ENCODE results near the gene SYCP1. TPM values are rescaled to one million over a fixed set of nuclear protein-coding genes. Genes with fewer than 3 reads are reported as not detected.
"Not testable (repeated sequence)": the region's sequence is repeated elsewhere in the genome, so short reads cannot be mapped to it uniquely, and the experiment has no call there.

SYCP1 gene, protein sequence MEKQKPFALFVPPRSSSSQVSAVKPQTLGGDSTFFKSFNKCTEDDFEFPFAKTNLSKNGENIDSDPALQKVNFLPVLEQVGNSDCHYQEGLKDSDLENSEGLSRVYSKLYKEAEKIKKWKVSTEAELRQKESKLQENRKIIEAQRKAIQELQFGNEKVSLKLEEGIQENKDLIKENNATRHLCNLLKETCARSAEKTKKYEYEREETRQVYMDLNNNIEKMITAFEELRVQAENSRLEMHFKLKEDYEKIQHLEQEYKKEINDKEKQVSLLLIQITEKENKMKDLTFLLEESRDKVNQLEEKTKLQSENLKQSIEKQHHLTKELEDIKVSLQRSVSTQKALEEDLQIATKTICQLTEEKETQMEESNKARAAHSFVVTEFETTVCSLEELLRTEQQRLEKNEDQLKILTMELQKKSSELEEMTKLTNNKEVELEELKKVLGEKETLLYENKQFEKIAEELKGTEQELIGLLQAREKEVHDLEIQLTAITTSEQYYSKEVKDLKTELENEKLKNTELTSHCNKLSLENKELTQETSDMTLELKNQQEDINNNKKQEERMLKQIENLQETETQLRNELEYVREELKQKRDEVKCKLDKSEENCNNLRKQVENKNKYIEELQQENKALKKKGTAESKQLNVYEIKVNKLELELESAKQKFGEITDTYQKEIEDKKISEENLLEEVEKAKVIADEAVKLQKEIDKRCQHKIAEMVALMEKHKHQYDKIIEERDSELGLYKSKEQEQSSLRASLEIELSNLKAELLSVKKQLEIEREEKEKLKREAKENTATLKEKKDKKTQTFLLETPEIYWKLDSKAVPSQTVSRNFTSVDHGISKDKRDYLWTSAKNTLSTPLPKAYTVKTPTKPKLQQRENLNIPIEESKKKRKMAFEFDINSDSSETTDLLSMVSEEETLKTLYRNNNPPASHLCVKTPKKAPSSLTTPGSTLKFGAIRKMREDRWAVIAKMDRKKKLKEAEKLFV
- total RNA-seq (not detected), polyA plus RNA-seq (not detected)

DNA sequence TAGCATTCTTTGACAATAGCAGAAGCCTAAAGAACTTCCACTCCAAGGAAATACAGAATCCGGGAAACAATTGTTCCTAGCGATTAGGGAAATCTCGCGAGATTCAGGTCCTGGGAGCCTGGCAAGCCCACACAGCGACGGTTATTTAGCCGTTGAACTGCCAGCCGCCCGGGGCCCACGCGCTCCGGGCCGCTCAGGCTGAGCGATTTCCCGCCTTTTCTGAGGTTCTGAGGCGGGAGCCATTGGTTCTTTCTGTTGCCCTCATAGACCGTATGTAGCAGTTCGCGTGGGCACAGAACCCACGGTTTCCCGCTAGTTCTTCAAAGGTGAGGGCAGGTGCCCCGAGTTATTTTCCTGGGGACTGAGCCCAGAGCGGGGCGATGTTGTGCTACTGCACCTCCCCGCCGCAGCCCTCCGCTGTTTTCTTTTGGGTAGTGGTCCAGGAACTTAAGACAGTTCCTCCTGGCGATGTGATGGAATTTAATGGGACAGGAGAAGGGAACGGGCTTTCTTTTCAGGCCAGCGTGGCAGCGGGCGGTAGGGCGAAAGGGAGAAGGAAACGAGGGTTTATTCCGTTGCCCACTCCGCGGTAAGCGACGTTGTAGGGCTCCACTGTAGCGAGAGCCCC lies at the start of gene SYCP1:
Gene SYCP1 (plus strand): TSS at position 171 of the 628 bp plus-strand sequence. CDS start 602 bp downstream, outside the sequence.
- peaks cover 0 to 9% (median 1%) of the 10 kb centered on the region in 7 donors for H3K9me3 Mint-ChIP-seq
- Histone ChIP-seq H3K36me3 (ENCODE audit: control insufficient read depth, insufficient read depth, low read length) (no peaks in the 10 kb centered on the region), H3K4me1 (ENCODE audit: control insufficient read depth, insufficient read depth, low read length, poor library complexity, severe bottlenecking) (peaks cover 5% of the 10 kb centered on the region), H3K27me3 (ENCODE audit: control insufficient read depth, insufficient read depth, low read length) (peaks cover 13% of the 10 kb centered on the region), H3K27ac (ENCODE audit: insufficient read depth, low read length, poor library complexity, severe bottlenecking) (no peak within 1 kb of the TSS), H3K4me3 (ENCODE audit: low read depth, low read length) (no peak within 1 kb of the TSS), H3K9me3 (ENCODE audit: control insufficient read depth in 2 of 2, low read length in 2 of 2) (no peaks in the 10 kb centered on the region)
- DNase-seq = no peak
- no peaks in the 10 kb centered on the region for H3K36me3 Mint-ChIP-seq
- H3K27ac Mint-ChIP-seq = no peak within 1 kb of the TSS
- H3K4me3 Mint-ChIP-seq = peak within 1 kb of the TSS in 3 of 4 donors; percentile 17 to 72 (median 68)
- H3K27me3 Mint-ChIP-seq = peaks cover 51% of the 10 kb centered on the region
- ATAC-seq (ENCODE audit: low read depth in 2 of 2) = no peak
- H3K4me1 Mint-ChIP-seq = peaks cover 0 to 10% (median 4%) of the 10 kb centered on the region in 4 donors

DNA sequence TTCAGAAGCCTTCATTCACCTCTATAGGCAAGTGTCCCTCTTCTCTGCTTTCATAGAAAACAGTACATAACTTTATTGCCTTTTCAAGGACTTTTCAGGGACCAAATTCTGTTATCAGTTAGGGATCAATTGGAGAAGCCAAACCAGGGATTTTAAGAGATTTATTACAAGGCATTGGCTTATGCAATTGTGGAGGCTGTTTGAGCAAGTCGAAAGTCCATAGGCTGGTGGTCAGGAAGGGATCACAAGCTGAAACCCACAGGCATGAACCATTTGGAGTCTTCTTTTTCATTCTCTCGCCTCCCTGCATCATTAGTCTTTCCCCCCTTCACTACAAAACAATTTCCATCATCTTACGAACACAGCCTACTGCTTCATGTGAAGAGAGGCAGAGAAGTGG lies 34.8 kb upstream of the SYCP1 start:
- Mint-ChIP-seq H3K27me3 (peaks cover 29% of the 10 kb centered on the region), H3K4me1 (no peaks in the 10 kb centered on the region), H3K9me3 (peaks cover 0 to 25% (median 8%) of the 10 kb centered on the region in 7 donors), H3K36me3 (no peaks in the 10 kb centered on the region), H3K4me3 (no peak overlapping the region), H3K27ac (no peak overlapping the region)
- Histone ChIP-seq H3K36me3 (ENCODE audit: control insufficient read depth, insufficient read depth, low read length) (no peaks in the 10 kb centered on the region), H3K27ac (ENCODE audit: insufficient read depth, low read length, poor library complexity, severe bottlenecking) (no peak overlapping the region), H3K27me3 (ENCODE audit: control insufficient read depth, insufficient read depth, low read length) (peaks cover 13% of the 10 kb centered on the region), H3K9me3 (ENCODE audit: control insufficient read depth in 2 of 2, low read length in 2 of 2) (peaks cover 7 to 9% of the 10 kb centered on the region in 2 experiments), H3K4me1 (ENCODE audit: control insufficient read depth, insufficient read depth, low read length, poor library complexity, severe bottlenecking) (no peaks in the 10 kb centered on the region), H3K4me3 (ENCODE audit: low read depth, low read length) (no peak overlapping the region)
- DNase-seq (no peak), ATAC-seq (ENCODE audit: low read depth in 2 of 2) (no peak)

DNA sequence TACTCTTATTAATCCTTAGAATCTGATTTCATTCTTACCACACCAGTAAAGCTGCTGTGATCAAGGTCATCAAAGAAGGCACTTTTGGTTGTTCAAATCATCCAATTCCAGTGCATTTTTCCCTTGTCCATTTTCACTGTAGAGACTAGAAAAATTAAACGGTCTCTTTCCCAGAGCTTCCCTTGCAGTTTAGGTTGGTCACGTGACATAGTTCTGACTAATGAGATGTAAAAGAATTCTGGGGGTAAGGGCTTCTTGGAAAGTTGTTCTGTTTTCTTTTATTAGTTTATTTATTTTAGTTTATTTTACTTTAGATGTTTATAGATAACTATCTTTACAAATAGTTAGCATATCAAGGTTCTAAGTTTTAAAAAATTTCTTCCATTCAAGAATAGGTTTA lies 34.3 kb upstream of the SYCP1 start:
- H3K9me3 ChIP-seq (ENCODE audit: control insufficient read depth in 2 of 2, low read length in 2 of 2) = peaks cover 7 to 9% of the 10 kb centered on the region in 2 experiments
- H3K27ac ChIP-seq (ENCODE audit: insufficient read depth, low read length, poor library complexity, severe bottlenecking) = no peak overlapping the region
- H3K27me3 ChIP-seq (ENCODE audit: control insufficient read depth, insufficient read depth, low read length) = peaks cover 12% of the 10 kb centered on the region
- Mint-ChIP-seq H3K4me3 (no peak overlapping the region), H3K27ac (no peak overlapping the region), H3K36me3 (no peaks in the 10 kb centered on the region), H3K9me3 (peaks cover under 1 to 29% (median 11%) of the 10 kb centered on the region in 7 donors), H3K4me1 (no peaks in the 10 kb centered on the region), H3K27me3 (peaks cover 24% of the 10 kb centered on the region)
- no peak overlapping the region for H3K4me3 ChIP-seq (ENCODE audit: low read depth, low read length)
- ATAC-seq (ENCODE audit: low read depth in 2 of 2) (no peak), DNase-seq (no peak)
- H3K36me3 ChIP-seq (ENCODE audit: control insufficient read depth, insufficient read depth, low read length) = no peaks in the 10 kb centered on the region
- no peaks in the 10 kb centered on the region for H3K4me1 ChIP-seq (ENCODE audit: control insufficient read depth, insufficient read depth, low read length, poor library complexity, severe bottlenecking)

DNA sequence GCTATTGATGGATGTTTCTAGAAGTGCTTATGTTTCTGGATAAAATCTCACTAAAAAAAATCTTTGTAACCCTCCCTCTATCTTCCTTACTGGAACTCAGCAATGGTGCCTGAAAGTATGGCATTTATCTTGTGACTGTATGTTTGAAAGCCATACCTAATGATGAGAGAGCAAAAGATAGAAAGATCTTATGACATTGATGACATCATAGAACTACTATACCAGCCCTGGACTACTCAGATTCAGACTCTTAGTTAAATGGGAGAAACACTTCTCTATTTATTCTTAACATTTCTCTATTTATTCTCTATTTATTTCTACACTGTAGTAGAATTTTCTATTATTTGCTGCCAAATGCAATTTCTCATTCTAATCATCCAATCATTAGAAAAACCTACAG lies 32.7 kb upstream of the SYCP1 start:
- H3K27ac Mint-ChIP-seq = no peak overlapping the region
- DNase-seq (no peak), ATAC-seq (ENCODE audit: low read depth in 2 of 2) (no peak)
- H3K36me3 Mint-ChIP-seq = no peaks in the 10 kb centered on the region
- peaks cover 14% of the 10 kb centered on the region for H3K27me3 Mint-ChIP-seq
- no peak overlapping the region for H3K4me3 ChIP-seq (ENCODE audit: low read depth, low read length)
- no peak overlapping the region for H3K27ac ChIP-seq (ENCODE audit: insufficient read depth, low read length, poor library complexity, severe bottlenecking)
- H3K27me3 ChIP-seq (ENCODE audit: control insufficient read depth, insufficient read depth, low read length) = peaks cover 10% of the 10 kb centered on the region
- no peaks in the 10 kb centered on the region for H3K4me1 Mint-ChIP-seq
- H3K4me1 ChIP-seq (ENCODE audit: control insufficient read depth, insufficient read depth, low read length, poor library complexity, severe bottlenecking) = no peaks in the 10 kb centered on the region
- no peaks in the 10 kb centered on the region for H3K36me3 ChIP-seq (ENCODE audit: control insufficient read depth, insufficient read depth, low read length)
- H3K4me3 Mint-ChIP-seq = no peak overlapping the region
- H3K9me3 ChIP-seq (ENCODE audit: control insufficient read depth in 2 of 2, low read length in 2 of 2) = peaks cover 7 to 9% of the 10 kb centered on the region in 2 experiments
- H3K9me3 Mint-ChIP-seq = peaks cover 4 to 29% (median 11%) of the 10 kb centered on the region in 7 donors

DNA sequence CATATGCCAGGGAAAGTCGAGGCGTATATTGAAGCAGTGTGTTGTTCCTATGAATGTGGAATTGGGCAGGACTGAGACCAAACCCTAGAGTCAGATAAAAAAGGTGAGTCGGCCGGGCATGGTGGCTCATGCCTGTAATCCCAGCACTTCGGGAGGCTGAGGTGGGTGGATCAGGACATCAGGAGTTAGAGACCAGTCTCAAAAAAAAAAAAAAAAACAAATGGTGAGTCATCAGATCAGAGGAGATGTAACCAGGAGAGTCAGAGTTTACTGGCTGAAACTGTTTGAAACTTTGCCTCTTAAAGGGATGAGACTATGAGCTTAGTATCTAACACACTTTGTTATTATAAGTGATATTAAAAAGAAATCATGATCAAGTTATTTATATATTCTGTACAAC lies 26.4 kb upstream of the SYCP1 start:
- no peaks in the 10 kb centered on the region for H3K27me3 ChIP-seq (ENCODE audit: control insufficient read depth, insufficient read depth, low read length)
- Mint-ChIP-seq H3K27ac (no peak overlapping the region), H3K27me3 (no peaks in the 10 kb centered on the region), H3K36me3 (peaks cover 3% of the 10 kb centered on the region), H3K9me3 (peaks cover 0 to 11% (median 7%) of the 10 kb centered on the region in 7 donors), H3K4me3 (no peak overlapping the region), H3K4me1 (no peaks in the 10 kb centered on the region)
- H3K4me3 ChIP-seq (ENCODE audit: low read depth, low read length) = no peak overlapping the region
- no peak overlapping the region for H3K27ac ChIP-seq (ENCODE audit: insufficient read depth, low read length, poor library complexity, severe bottlenecking)
- H3K9me3 ChIP-seq (ENCODE audit: control insufficient read depth in 2 of 2, low read length in 2 of 2) = no peaks in the 10 kb centered on the region
- no peaks in the 10 kb centered on the region for H3K36me3 ChIP-seq (ENCODE audit: control insufficient read depth, insufficient read depth, low read length)
- ATAC-seq (ENCODE audit: low read depth in 2 of 2) (no peak), DNase-seq (no peak)
- H3K4me1 ChIP-seq (ENCODE audit: control insufficient read depth, insufficient read depth, low read length, poor library complexity, severe bottlenecking) = no peaks in the 10 kb centered on the region

DNA sequence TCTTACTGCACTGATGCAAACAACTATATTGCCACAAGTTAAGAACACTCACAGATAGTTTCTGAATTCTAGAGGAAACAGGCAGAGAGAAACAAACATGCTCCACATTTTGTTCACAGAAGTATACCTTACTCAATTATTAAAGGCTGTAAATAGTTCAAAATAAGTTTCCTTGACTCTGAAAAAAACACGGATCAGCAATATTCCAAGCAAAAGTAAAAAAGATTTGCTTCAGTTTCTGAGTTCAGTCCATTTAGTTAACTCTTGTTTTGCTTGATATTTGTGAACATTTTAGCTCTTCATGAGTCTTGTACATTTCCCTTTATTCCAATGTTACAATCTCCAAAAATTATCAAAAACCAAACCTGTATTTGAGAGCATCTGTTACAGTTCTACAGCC lies 24.6 kb upstream of the SYCP1 start:
- not testable (repeated sequence) for H3K27ac ChIP-seq (ENCODE audit: insufficient read depth, low read length, poor library complexity, severe bottlenecking); H3K27me3 ChIP-seq (ENCODE audit: control insufficient read depth, insufficient read depth, low read length); H3K36me3 Mint-ChIP-seq; DNase-seq; H3K27ac Mint-ChIP-seq; H3K4me1 Mint-ChIP-seq; H3K4me1 ChIP-seq (ENCODE audit: control insufficient read depth, insufficient read depth, low read length, poor library complexity, severe bottlenecking); H3K36me3 ChIP-seq (ENCODE audit: control insufficient read depth, insufficient read depth, low read length); H3K27me3 Mint-ChIP-seq; H3K4me3 Mint-ChIP-seq; H3K9me3 Mint-ChIP-seq; ATAC-seq (ENCODE audit: low read depth in 2 of 2); H3K4me3 ChIP-seq (ENCODE audit: low read depth, low read length); H3K9me3 ChIP-seq (ENCODE audit: control insufficient read depth in 2 of 2, low read length in 2 of 2)

DNA sequence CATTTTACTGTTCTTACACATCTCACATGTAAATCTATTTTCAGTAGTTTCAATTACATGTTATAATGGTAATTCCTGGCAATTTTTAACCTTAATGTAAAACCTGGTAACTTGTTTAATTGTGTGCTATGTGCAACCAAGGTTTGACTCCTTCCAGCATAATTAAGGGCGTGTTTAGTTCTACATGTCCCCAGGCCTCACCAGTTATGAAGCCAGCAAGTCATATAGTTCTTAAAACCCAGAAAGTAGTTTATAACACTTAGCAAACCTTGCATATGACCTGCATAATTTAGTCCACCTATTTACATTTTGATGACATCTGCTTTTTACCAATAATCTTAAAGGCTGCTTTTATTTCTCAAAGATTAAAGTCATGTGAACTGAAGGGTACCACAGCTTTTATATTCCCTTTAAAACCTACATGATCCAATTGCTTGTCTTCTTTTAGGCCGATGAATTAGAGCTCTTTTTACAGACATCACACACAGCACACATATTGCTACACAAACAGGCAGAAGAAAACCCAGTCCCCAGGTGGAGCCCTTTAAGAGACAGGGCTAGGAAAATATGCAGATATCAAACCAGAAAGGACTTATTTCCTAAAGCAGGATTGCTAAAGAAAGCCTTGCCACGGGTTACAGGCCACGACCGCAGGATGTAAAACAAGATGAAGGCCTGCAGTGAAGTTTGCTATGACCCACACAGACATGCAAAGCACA lies 23.2 kb upstream of the SYCP1 start:
- Mint-ChIP-seq H3K27ac (no peak overlapping the region), H3K27me3 (no peaks in the 10 kb centered on the region), H3K4me3 (no peak overlapping the region), H3K4me1 (no peaks in the 10 kb centered on the region), H3K9me3 (peaks cover 0 to 4% (median 0%) of the 10 kb centered on the region in 7 donors), H3K36me3 (peaks cover 3% of the 10 kb centered on the region)
- Histone ChIP-seq H3K27ac (ENCODE audit: insufficient read depth, low read length, poor library complexity, severe bottlenecking) (no peak overlapping the region), H3K4me1 (ENCODE audit: control insufficient read depth, insufficient read depth, low read length, poor library complexity, severe bottlenecking) (no peaks in the 10 kb centered on the region), H3K27me3 (ENCODE audit: control insufficient read depth, insufficient read depth, low read length) (no peaks in the 10 kb centered on the region), H3K9me3 (ENCODE audit: control insufficient read depth in 2 of 2, low read length in 2 of 2) (no peaks in the 10 kb centered on the region), H3K36me3 (ENCODE audit: control insufficient read depth, insufficient read depth, low read length) (no peaks in the 10 kb centered on the region), H3K4me3 (ENCODE audit: low read depth, low read length) (no peak overlapping the region)
- ATAC-seq (ENCODE audit: low read depth in 2 of 2) (no peak), DNase-seq (no peak)

Data from CD4-positive, CD25-positive, alpha-beta regulatory T cell (primary cell).